GM19099 (cell line): ENCODE data around the gene GAS2L3.
A peak's percentile ranks its signal among the peaks of the same experiment; 100 is the strongest.

Experiments used
- POLR2A ChIP-seq: IDR thresholded peaks from 3 replicates; pipeline ENCODE4 v1.6.1; 2011; ENCODE audit warnings: low read depth; ENCODE audit not compliant: insufficient read length; ENCODE audit errors: extremely low read depth

GAS2L3 gene

DNA sequence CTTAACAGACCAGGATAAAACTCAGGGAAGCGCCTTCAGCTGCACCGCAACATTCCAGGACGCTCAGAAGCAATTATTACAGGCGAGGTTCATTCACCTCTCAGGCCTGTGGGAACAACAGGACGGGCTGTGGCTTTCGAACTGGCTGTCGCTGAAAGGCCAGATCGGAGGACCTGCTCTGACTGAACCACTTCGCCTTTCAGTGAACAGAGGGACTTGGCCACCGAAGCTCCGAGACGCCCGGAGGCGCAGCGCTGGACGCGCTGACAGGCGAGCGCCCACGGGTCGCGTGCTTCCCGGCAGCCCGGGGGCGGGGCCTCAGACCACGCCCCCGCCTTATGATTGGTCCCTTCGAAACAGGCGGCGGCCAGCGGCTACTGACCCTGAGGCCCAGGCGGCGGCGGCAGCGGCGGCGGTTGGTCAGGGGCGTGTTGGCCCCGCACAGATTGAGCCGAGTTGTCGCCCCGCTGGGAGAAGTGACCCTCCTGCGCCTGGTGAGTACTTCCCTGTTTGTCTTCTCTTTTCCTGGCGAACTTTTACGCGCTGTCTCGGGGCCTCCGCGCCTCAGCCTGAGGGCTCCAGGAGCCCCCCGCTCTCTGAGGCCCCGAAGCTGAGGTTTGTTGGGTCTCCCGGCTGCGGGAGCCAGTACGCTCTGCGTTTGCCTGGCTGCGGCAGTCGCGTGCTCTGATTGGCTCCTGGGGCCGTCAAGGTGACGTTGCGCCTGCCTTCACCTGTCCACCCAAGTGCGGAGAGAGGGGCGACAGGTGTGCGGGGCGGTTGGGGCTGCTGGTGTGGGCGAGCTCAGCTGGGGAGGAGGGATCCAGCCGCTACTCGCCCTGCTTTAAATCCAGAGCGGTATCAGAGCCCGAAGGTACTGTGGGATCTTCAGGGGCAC is at the start of gene GAS2L3:
TSS of gene GAS2L3 (plus strand) at position 393 of the 895 bp plus-strand sequence. CDS start 21,221 bp downstream, outside the sequence.
- TF ChIP-seq POLR2A = peak; percentile 29

DNA sequence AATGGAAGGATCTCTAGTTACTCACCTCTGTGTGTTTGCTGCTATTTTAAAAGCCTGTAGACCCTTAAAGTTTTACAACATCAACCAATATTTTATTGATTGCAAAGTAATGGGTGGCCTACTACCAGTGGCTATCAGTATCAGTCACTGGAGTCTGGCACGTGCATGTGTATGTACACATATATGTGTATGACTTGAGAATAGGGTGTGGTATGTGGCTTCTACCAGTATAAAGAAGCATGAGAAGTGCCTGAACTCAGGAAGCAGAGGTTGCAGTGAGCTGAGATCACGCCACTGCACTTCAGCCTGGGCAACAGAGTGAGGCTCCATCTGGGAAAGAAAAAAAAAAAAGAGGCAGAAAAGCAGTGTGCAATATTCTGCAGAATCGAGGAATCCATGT is 45.5 kb upstream of the GAS2L3 start:
- TF ChIP-seq POLR2A = no peak

DNA sequence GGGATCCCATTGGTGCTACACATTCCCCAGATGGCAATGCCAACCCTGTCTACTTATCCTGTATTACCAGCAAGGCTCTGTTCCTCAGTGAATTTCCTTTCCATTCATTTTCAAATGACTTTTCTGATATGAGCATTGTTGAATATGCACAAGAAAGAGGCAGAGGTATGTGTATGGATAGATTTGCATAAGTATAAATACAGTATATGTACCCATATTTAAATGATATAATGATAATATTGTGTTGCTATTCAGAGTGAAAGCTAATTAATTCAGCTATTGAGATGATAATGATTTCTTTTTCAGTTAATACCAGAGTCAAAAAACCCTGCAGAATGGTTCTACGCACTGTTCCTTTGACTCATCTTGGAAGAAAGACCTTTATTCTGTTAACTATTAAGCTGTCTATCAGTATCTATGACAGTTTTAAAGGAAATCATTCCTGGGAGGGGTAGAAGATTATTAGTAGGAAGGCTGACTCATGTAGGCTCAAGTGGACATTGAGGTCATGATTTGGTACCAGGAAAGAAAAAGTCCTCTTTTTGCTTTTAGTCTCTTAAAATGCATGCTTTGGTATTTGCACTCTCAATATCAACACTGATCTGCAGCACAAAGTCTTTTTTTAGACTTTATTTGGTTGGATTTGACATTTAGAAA is 44.9 kb upstream of the GAS2L3 start:
- TF ChIP-seq POLR2A = no peak

DNA sequence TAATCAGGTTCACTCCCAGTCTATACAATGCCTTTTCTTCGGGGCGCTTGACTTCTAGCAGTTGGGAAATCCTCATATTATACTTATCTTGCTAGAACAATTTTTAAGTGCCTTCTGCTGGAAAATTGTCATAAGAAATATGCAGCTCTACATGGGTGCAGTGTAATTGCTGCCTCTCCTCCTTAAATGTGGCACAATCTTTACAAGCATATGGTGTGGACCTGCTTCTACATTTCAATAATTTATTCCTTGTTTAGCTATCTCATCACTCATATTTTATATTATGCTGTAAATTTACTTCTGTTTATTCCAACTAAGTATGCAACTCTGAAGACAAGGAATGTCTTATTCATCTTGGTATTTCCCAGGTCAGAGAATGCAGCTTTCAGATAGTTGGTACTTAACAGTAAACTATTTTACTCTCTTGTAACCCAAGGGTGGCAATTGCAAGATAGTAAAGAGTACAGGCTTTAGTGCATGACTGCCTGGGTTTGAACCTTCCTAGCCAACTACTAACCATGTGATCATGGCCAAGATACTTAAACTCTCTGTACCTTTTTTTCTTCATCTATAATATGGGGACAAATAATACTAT is 43.6 kb upstream of the GAS2L3 start:
- no peak for TF ChIP-seq POLR2A

DNA sequence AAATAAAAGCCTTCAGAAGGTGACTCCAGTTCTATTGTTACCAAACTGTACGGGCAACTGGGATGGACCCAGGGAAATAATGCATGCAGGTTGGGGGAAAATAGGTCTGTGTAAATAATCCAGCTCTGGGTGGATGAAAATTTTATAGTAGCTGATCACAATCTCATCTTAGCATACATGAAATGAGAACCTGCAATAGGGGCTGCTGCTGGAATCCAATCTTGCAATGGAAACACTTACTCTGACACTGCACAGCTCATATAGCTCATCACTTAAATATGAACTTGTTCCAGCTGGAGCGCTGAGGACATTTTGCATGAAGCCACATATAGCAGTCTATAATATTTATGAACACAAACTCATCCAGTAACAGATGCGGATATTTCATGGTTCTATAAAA is 40.1 kb upstream of the GAS2L3 start:
- no peak for TF ChIP-seq POLR2A

DNA sequence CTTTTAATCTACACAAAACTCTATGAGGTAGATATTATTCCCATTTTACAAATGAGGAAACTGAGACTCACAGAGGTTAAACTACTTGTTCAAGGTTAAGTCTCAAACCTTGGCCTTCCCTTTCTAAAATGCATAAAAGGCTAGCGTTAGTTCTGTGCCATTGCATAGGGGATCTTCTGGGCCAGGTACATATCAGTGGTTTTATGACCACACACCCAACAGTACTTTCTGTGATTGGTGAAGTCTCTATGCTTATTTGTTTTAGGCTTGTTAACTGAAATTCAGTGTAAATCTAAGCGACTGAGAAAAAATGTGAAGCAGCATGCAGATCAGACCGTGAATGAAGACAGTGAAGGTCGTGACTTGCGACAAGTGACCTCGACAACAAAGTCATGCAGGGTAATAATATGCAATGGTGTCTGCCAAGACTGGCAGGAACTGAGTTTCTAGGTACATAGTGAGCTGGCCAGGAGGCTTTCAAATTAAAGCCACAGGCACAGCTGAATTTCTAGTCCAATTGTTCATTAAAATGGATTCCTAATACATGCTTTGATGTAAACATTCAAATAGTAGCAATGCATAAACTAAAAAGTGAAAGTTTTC is 38.8 kb upstream of the GAS2L3 start:
- TF ChIP-seq POLR2A = no peak

DNA sequence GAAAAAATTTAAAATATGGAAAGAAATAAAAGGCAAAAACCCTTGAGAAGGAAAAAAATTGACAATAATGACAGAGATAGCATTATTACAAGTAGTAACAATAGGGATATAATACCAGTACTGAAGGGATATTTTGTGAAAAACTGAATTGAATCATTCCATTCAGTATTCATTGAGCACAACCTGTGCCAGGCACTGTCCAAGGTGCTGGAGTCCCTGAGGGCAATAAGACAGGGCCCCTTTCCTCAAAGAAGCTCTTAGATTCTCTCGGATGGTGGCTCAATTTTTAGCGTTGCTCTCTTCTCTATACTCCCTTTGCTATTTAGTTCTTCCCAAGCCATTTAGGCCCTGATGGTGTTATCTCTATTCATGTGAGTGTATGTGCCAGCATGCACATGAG is 34.3 kb upstream of the GAS2L3 start:
- TF ChIP-seq POLR2A = no peak

DNA sequence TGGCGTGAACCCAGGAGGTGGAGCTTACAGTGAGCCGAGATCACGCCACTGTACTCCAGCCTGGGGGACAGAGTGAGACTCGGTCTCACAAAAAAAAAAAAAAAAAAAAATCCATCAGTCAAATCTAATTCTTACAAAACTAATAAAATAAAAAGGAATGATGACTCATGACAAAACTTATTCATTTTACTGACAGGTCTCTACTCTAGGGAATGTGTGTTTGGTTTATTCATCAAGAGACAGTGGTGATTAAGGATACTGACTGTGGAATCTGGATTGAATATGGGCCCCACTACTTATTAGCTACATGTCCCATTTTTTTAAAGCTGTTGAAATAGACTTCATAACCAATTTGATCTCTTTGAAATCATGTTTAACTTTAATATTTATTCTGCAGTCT is 29.3 kb upstream of the GAS2L3 start:
- no peak for TF ChIP-seq POLR2A

DNA sequence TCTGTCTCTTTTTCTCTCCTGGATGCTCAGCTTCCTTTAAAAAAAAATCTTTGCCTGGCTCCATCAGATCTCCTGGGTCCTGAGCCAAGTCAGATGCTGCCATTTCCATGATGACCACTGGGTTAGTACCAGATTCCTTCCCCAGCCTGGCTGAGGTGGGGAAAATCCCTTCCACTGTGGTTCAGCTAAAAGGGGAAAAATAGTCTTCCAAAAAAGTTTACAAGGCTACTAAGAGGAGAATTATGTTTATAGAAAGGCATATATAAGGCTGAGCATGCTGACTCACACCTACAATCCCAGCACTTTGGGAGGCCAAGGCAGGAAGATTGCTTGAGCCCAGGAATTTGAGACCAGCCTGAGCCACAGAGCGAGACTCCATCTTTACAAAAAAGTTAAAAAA is 28.4 kb upstream of the GAS2L3 start:
- TF ChIP-seq POLR2A = no peak

DNA sequence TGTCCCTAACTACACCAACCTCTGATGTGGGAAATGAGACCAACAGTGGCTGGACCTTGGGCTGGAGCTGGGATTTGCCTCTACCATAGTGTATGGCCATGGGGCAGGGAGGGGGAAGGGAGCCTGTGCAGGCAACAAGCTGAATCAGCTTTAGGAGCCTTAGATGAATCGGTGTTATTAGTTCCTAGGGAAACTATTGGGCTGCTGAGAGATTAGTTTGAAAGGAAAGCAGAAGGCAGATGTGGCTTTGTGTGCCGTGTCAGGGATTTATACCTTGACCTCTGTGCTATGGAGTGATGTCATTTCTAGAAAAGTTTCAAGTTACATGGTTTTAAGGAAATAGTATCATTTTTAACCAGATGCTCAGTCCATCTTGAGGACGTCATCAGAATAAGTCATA is 19.5 kb upstream of the GAS2L3 start:
- no peak for TF ChIP-seq POLR2A

DNA sequence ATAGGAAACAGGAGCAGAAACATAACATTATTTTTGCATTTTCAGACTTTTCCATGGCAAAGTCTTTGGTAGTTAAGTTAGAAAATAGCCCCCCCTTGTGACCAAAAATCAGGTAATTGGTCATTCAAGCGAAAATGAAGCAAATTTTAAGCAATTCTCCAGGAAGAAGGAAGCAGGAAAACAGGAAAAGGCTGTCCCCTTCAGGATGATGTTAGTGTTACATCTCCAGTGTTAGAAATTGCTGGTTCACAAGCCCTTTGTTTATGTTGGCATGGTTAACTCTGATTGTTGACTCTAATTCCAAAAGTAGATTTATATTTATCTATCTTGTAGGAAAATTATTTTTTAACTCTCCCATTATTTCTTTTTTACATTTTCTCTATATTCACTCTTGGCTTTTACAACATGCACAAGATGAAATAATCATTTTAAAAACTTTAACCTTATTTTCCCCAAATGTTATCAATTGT is 18.8 kb upstream of the GAS2L3 start:
- no peak for TF ChIP-seq POLR2A

DNA sequence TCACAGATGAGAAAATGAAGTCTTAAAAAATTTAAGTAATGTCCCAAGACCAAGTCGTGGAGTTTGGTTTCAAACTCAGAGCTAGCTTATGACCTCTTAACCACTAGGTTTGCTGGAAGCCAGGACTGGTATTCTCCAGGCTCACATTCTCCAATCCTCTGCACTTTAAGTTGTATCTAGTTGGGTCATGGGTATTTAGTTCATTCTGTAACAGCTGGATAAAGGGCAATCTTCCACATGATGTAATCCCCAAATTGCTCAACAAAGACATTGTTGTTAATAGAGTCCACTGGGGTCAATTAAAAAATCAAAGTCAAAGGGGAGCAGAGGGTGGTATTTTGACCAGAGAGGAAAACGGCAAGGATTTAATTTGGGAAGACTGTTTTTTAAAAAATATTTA is 17.8 kb upstream of the GAS2L3 start:
- no peak for TF ChIP-seq POLR2A

DNA sequence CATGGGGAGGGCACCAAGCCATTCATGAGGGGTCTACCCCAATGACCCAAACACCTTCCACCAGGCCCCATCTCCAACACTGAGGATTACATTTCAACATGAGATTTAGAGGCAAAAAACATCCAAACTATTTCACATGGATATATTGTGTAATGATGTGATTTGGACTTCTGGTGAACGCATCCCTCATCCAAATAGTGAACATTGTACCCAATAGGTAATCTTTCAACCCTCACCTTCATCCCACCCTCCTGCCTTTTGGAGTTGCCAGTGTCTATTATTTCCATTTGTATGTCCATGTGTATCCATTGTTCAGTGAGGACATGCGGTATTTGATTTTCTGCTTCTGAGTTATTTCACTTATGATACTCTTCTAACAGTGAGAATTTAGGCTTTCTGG is 16.1 kb upstream of the GAS2L3 start:
- no peak for TF ChIP-seq POLR2A

DNA sequence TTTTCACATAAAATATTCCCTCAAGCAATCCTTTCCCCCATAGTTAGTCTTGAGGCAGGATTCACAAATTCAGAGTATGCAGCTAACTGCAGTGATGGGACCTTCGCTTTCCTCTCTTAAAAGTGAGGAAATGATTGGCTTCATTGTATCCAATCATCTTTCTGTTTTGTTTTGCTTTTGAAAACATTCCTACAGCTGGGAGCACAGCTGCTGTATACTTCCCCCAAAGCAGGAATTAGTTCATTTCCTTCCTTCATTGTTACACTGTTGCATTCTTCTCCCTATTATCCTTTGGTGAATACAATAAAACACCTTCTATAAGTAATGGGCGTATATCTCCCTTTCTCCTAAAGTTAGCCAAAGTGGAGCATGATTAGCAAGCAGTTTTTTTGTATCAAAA is 9.4 kb upstream of the GAS2L3 start:
- TF ChIP-seq POLR2A = no peak

DNA sequence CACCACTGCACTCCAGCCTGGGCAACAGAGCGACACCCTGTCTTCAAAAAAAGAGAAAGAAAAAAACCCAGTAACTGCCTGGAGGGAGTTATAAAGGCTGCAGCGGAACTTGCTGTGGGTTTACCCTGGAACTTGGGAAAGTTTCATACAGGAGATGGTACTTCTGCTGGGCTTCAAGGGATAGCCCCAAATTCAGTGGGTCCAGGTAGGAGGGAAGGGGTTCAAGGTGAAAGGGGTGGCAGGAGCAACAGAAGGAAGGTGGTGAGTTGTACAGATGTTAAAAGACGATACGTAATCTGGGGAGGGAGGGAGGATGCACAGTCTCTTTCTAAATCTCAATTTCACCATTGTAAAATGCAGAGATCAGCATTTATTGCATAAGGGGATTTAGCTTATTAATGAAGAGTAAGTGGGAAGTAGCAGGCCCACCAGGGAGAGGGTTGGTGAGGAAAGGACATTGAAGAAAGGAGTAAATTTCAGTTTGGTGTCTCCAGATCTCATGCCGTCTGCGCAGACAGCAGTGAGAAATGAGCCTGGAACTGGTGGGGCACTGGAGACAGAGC is 8.5 kb upstream of the GAS2L3 start:
- no peak for TF ChIP-seq POLR2A
